Vagina (tissue), 2 donors: ENCODE results near the gene MCF2L. TPM values are rescaled to one million over a fixed set of nuclear protein-coding genes. Genes with fewer than 3 reads are reported as not detected.

Experiments used
- DNase-seq, 2 donors: peaks; one replicate each; pipeline ENCODE4 v3.0.0-alpha.2; 2017; ENCODE audit errors: extremely low spot score in 2 of 2
- H3K27ac ChIP-seq: fragments of 200-600 bp; sonication (generic); one replicate; pipeline ENCODE4 v1.5.1; 2019
- H3K27me3 ChIP-seq: fragments of 200-600 bp; sonication (generic); one replicate; pipeline ENCODE4 v1.5.1; 2019
- H3K36me3 ChIP-seq, 2 donors: fragments of 200-600 bp; sonication (generic); one replicate each; pipeline ENCODE4 v1.5.1; 2017 to 2019
- H3K4me1 ChIP-seq: fragments of 200-600 bp; sonication (generic); one replicate; pipeline ENCODE4 v1.5.1; 2019
- H3K4me3 ChIP-seq, 2 donors: fragments of 200-600 bp; sonication (generic); 1 replicate in 1 of 2; 2 replicates in 1 of 2; pipeline ENCODE4 v1.5.1; 2016 to 2019
- H3K9me3 ChIP-seq: fragments of 200-600 bp; sonication (generic); one replicate; pipeline ENCODE4 v1.5.1; 2019
- POLR2A ChIP-seq, 2 donors: fragments of 450-650 bp; IDR thresholded peaks; one replicate each; pipeline ENCODE4 v1.6.1; 2017; ENCODE audit warnings: antibody characterized with exemption in 2 of 2, mild to moderate bottlenecking in 2 of 2, moderate library complexity in 2 of 2
- POLR2AphosphoS5 ChIP-seq, 2 donors: sonication (generic); formaldehyde crosslinking; IDR thresholded peaks; one replicate each; pipeline ENCODE4 v1.9.0; 2017; ENCODE audit warnings: antibody characterized with exemption in 2 of 2, mild to moderate bottlenecking in 2 of 2, low read depth in 1 of 2; ENCODE audit not compliant: insufficient read depth in 1 of 2
- intact Hi-C: fragments of 100-400 bp; cut with DNase I; formaldehyde crosslinking; loops from one replicate; pipeline ENCODE4 v1.15.1; 2023
- total RNA-seq: library from RNA; depleted of rRNA; stranded (reverse); fragments of >200 nt; gene quantifications from one replicate; pipeline ENCODE4 v1.2.3, GENCODE V29; 2016
- TF ChIP-seq, protein P1 (sequence below), 3 experiments: fragments of 450-650 bp in 2 of 3; fragments of 200-600 bp in 1 of 3; sonication (generic) in 1 of 3; IDR thresholded peaks; one replicate each; pipeline ENCODE4 v1.5.1; 2017 to 2019; ENCODE audit warnings: antibody characterized with exemption in 3 of 3, mild to moderate bottlenecking in 2 of 3, moderate library complexity in 2 of 3

Gene MCF2L
- total RNA-seq, 1 donor from 2014 or later = 45.4 TPM

GRCh38 chr13:113009743-113010509 is 40.9 kb downstream of the MCF2L start:
- H3K36me3 ChIP-seq = no peaks in the 10 kb centered on the region
- TF ChIP-seq POLR2A (IDR thresholded peaks at IDR 0.05) = no peak
- TF ChIP-seq, protein P1, sequence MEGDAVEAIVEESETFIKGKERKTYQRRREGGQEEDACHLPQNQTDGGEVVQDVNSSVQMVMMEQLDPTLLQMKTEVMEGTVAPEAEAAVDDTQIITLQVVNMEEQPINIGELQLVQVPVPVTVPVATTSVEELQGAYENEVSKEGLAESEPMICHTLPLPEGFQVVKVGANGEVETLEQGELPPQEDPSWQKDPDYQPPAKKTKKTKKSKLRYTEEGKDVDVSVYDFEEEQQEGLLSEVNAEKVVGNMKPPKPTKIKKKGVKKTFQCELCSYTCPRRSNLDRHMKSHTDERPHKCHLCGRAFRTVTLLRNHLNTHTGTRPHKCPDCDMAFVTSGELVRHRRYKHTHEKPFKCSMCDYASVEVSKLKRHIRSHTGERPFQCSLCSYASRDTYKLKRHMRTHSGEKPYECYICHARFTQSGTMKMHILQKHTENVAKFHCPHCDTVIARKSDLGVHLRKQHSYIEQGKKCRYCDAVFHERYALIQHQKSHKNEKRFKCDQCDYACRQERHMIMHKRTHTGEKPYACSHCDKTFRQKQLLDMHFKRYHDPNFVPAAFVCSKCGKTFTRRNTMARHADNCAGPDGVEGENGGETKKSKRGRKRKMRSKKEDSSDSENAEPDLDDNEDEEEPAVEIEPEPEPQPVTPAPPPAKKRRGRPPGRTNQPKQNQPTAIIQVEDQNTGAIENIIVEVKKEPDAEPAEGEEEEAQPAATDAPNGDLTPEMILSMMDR (IDR thresholded peaks at IDR 0.05) = no peak
- TF ChIP-seq POLR2AphosphoS5 (IDR thresholded peaks at IDR 0.05; ENCODE audit: insufficient read depth in 1 of 2, low read depth in 1 of 2) = no peak
- H3K4me3 ChIP-seq = no peak overlapping the region
- H3K27ac ChIP-seq = no peak overlapping the region
- no peaks in the 10 kb centered on the region for H3K9me3 ChIP-seq
- intact Hi-C loops = no loop called here
- no peak for DNase-seq
- H3K27me3 ChIP-seq = no peaks in the 10 kb centered on the region
- peaks cover 17% of the 10 kb centered on the region for H3K4me1 ChIP-seq

DNA sequence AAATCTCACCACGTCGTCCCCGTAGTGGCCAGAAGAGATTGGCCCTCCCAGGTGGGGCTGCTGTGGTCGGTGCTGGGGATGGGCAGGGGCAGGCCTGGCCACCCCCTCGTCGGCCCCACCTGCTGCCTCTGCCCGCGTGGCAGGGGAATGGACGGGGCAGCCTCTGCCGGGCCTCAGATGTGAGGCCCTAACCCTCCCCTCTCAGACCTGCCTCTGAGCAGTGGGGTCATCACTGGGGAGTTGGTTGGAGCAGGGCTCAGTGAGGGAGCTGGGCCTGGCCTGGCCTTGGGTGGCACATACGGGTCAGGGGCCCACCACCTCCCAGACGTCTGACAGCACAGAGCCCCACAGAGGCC is 41.5 kb downstream of the MCF2L start:
- no peak for DNase-seq
- Histone ChIP-seq H3K27me3 (no peaks in the 10 kb centered on the region), H3K27ac (no peak overlapping the region), H3K36me3 (no peaks in the 10 kb centered on the region), H3K4me1 (peaks cover 23% of the 10 kb centered on the region), H3K4me3 (no peak overlapping the region), H3K9me3 (no peaks in the 10 kb centered on the region)
- intact Hi-C loops = no loop called here
- no peak for TF ChIP-seq POLR2A (IDR thresholded peaks at IDR 0.05)
- no peak for TF ChIP-seq POLR2AphosphoS5 (IDR thresholded peaks at IDR 0.05; ENCODE audit: insufficient read depth in 1 of 2, low read depth in 1 of 2)
- TF ChIP-seq, protein P1 (IDR thresholded peaks at IDR 0.05) = no peak

DNA sequence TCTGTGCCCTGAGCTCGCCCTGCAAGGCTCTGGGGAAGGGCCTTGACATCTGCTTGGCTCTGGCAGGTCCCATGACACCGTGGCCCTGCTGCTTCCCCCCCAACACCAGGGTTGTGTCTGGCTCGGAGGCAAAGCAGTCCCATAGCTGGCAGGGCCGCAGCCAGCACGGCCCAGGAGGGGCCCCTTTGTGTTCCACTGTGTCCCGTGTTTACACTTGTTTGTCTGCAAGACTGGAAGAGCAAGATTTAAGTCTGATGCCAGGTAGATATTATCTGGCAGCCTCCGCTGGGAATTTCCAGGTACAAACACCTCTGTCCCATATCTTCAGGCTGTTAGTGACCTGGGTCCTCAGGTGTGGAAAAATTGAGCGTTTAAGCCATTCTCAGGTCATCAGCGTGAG is 44.3 kb downstream of the MCF2L start:
- Histone ChIP-seq H3K27ac (no peak overlapping the region), H3K9me3 (no peaks in the 10 kb centered on the region), H3K27me3 (no peaks in the 10 kb centered on the region), H3K4me1 (peaks cover 24% of the 10 kb centered on the region), H3K4me3 (no peak overlapping the region), H3K36me3 (no peaks in the 10 kb centered on the region)
- TF ChIP-seq POLR2A (IDR thresholded peaks at IDR 0.05) (no peak), POLR2AphosphoS5 (IDR thresholded peaks at IDR 0.05; ENCODE audit: insufficient read depth in 1 of 2, low read depth in 1 of 2) (no peak)
- TF ChIP-seq, protein P1 (IDR thresholded peaks at IDR 0.05) = no peak
- intact Hi-C loops = no loop called here
- no peak for DNase-seq

- no peak for TF ChIP-seq POLR2AphosphoS5 (IDR thresholded peaks at IDR 0.05; ENCODE audit: insufficient read depth in 1 of 2, low read depth in 1 of 2)
- TF ChIP-seq POLR2A (IDR thresholded peaks at IDR 0.05) = no peak
- TF ChIP-seq, protein P1 (IDR thresholded peaks at IDR 0.05) = no peak
- Histone ChIP-seq H3K4me1 (peaks cover 24% of the 10 kb centered on the region), H3K4me3 (no peak overlapping the region), H3K27me3 (no peaks in the 10 kb centered on the region), H3K9me3 (no peaks in the 10 kb centered on the region), H3K36me3 (no peaks in the 10 kb centered on the region), H3K27ac (no peak overlapping the region)
- intact Hi-C loops = no loop called here
- no peak for DNase-seq
Measured at GRCh38 chr13:113013878-113014751, 45.1 kb downstream of the MCF2L start.
